Breast epithelium (tissue), 4 donors: ENCODE results near the gene CADPS2. TPM values are rescaled to one million over a fixed set of nuclear protein-coding genes. Genes with fewer than 3 reads are reported as not detected.

Experiments
- DNase-seq, 2 donors: peaks; one replicate each; pipeline ENCODE4 v3.0.0-alpha.2; 2019; ENCODE audit warnings: low spot score in 2 of 2
- H3K27ac ChIP-seq, 2 donors: fragments of 200-600 bp; sonication (generic) in 1 of 2; one replicate each; pipeline ENCODE4 v1.5.1; 2016 to 2019; ENCODE audit warnings: mild to moderate bottlenecking in 1 of 2
- H3K27me3 ChIP-seq, 2 donors: fragments of 200-600 bp; sonication (generic) in 1 of 2; one replicate each; pipeline versions ENCODE4 v1.5.1 to v1.6.0; 2017 to 2019; ENCODE audit warnings: control low read depth in 1 of 2, mild to moderate bottlenecking in 1 of 2
- H3K36me3 ChIP-seq: fragments of 200-600 bp; one replicate; pipeline ENCODE4 v1.5.1; 2019
- H3K4me1 ChIP-seq, 2 donors: fragments of 200-600 bp; sonication (generic); one replicate each; pipeline ENCODE4 v1.5.1; 2016 to 2019; ENCODE audit warnings: control low read depth in 1 of 2
- H3K4me3 ChIP-seq, 3 donors: fragments of 200-600 bp; sonication (generic); 1 replicate in 2 of 3; 2 replicates in 1 of 3; pipeline ENCODE4 v1.5.1; 2016 to 2019; ENCODE audit warnings: mild to moderate bottlenecking in 3 of 3, moderate library complexity in 2 of 3
- H3K9me3 ChIP-seq, 2 donors: fragments of 200-600 bp; sonication (generic) in 1 of 2; one replicate each; pipeline ENCODE4 v1.5.1; 2016 to 2019; ENCODE audit warnings: control low read depth in 1 of 2
- CTCF ChIP-seq, 3 donors: fragments of 450-650 bp; IDR thresholded peaks; one replicate each; pipeline ENCODE4 v1.5.1; 2016 to 2017; ENCODE audit warnings: antibody characterized with exemption in 3 of 3, mild to moderate bottlenecking in 3 of 3, moderate library complexity in 3 of 3
- POLR2A ChIP-seq: fragments of 450-650 bp; IDR thresholded peaks from one replicate; pipeline ENCODE4 v1.6.1; 2016; ENCODE audit warnings: antibody characterized with exemption, mild to moderate bottlenecking, moderate library complexity
- POLR2AphosphoS5 ChIP-seq, 3 donors: sonication (generic); formaldehyde crosslinking; IDR thresholded peaks; one replicate each; pipeline ENCODE4 v1.6.1; 2017; ENCODE audit warnings: antibody characterized with exemption in 3 of 3
- intact Hi-C: fragments of 100-400 bp; cut with DNase I; formaldehyde crosslinking; loops from one replicate; pipeline ENCODE4 v1.15.1; 2023; ENCODE audit warnings: low total_unique reads
- total RNA-seq, 3 donors: library from RNA; depleted of rRNA; stranded (reverse); fragments of >200 nt; gene quantifications; one replicate each; pipeline ENCODE4 v1.1.0, GENCODE V29; 2016

The CADPS2 gene
- total RNA-seq, 3 donors from 2014 or later = 12.3 to 67.5 (median 66.5) TPM

GRCh38 chr7:122363144-122363543 is 523.1 kb downstream of the CADPS2 start:
- H3K27ac ChIP-seq = no peak overlapping the region
- no peaks in the 10 kb centered on the region for H3K27me3 ChIP-seq
- TF ChIP-seq POLR2A = no peak
- no peak for TF ChIP-seq CTCF (IDR thresholded peaks at IDR 0.05)
- no peak for TF ChIP-seq POLR2AphosphoS5 (IDR thresholded peaks at IDR 0.05)
- no peak for DNase-seq
- no peak overlapping the region for H3K4me3 ChIP-seq
- intact Hi-C loops = no loop called here
- no peaks in the 10 kb centered on the region for H3K36me3 ChIP-seq
- H3K9me3 ChIP-seq = no peaks in the 10 kb centered on the region
- H3K4me1 ChIP-seq = no peaks in the 10 kb centered on the region

GRCh38 chr7:122362473-122362872 is 523.8 kb downstream of the CADPS2 start:
- Histone ChIP-seq H3K4me1 (no peaks in the 10 kb centered on the region), H3K9me3 (no peaks in the 10 kb centered on the region), H3K27me3 (no peaks in the 10 kb centered on the region), H3K4me3 (no peak overlapping the region), H3K27ac (no peak overlapping the region), H3K36me3 (no peaks in the 10 kb centered on the region)
- intact Hi-C loops = no loop called here
- DNase-seq = no peak
- TF ChIP-seq POLR2AphosphoS5 (IDR thresholded peaks at IDR 0.05) (no peak), POLR2A (no peak), CTCF (IDR thresholded peaks at IDR 0.05) (no peak)

- DNase-seq = no peak
- no peaks in the 10 kb centered on the region for H3K36me3 ChIP-seq
- H3K27me3 ChIP-seq = no peaks in the 10 kb centered on the region
- no peak overlapping the region for H3K27ac ChIP-seq
- H3K4me1 ChIP-seq = no peaks in the 10 kb centered on the region
- intact Hi-C loops = no loop called here
- H3K9me3 ChIP-seq = no peaks in the 10 kb centered on the region
- TF ChIP-seq POLR2AphosphoS5 (IDR thresholded peaks at IDR 0.05) (no peak), CTCF (IDR thresholded peaks at IDR 0.05) (no peak), POLR2A (no peak)
- no peak overlapping the region for H3K4me3 ChIP-seq
These were observed 531.6 kb downstream of the CADPS2 start for GRCh38 chr7:122354656-122355055.

GRCh38 chr7:122352454-122352853 is 533.8 kb downstream of the CADPS2 start:
- no peaks in the 10 kb centered on the region for H3K9me3 ChIP-seq
- no peaks in the 10 kb centered on the region for H3K4me1 ChIP-seq
- no peaks in the 10 kb centered on the region for H3K27me3 ChIP-seq
- H3K27ac ChIP-seq = no peak overlapping the region
- intact Hi-C loops = no loop called here
- H3K36me3 ChIP-seq = no peaks in the 10 kb centered on the region
- TF ChIP-seq POLR2A (no peak), POLR2AphosphoS5 (IDR thresholded peaks at IDR 0.05) (no peak), CTCF (IDR thresholded peaks at IDR 0.05) (no peak)
- H3K4me3 ChIP-seq = no peak overlapping the region
- no peak for DNase-seq

- no peaks in the 10 kb centered on the region for H3K4me1 ChIP-seq
These were observed 535.6 kb downstream of the CADPS2 start for GRCh38 chr7:122350701-122351100.

GRCh38 chr7:122344303-122344620 is 542.0 kb downstream of the CADPS2 start:
- Histone ChIP-seq H3K36me3 (peaks cover 4% of the 10 kb centered on the region), H3K4me1 (no peaks in the 10 kb centered on the region), H3K4me3 (no peak overlapping the region), H3K27ac (no peak overlapping the region), H3K9me3 (no peaks in the 10 kb centered on the region), H3K27me3 (no peaks in the 10 kb centered on the region)
- DNase-seq = no peak
- TF ChIP-seq CTCF (IDR thresholded peaks at IDR 0.05) = no peak
- TF ChIP-seq POLR2AphosphoS5 (IDR thresholded peaks at IDR 0.05) = no peak
- no peak for TF ChIP-seq POLR2A
- intact Hi-C loops = no loop called here

More at GRCh38 chr7:122350701-122351100, 535.6 kb downstream of the CADPS2 start:
- intact Hi-C loops = no loop called here
- Histone ChIP-seq H3K9me3 (no peaks in the 10 kb centered on the region), H3K4me3 (no peak overlapping the region), H3K27me3 (no peaks in the 10 kb centered on the region), H3K27ac (no peak overlapping the region), H3K36me3 (no peaks in the 10 kb centered on the region)
- no peak for TF ChIP-seq POLR2AphosphoS5 (IDR thresholded peaks at IDR 0.05)
- no peak for DNase-seq
